ENCODE measurements around the gene GPR162.

- TF ChIP-seq CTCF (optimal IDR thresholded peaks at IDR 0.05 in 1 of 3, IDR thresholded peaks at IDR 0.05 in 1 of 3, conservative IDR thresholded peaks at IDR 0.05 in 1 of 3; ENCODE audit: extremely low read depth in 1 of 3, insufficient read depth in 2 of 3, low read length in 3 of 3) (no peak), EZH2 (IDR thresholded peaks at IDR 0.05; ENCODE audit: low read length) (peak; percentile 40)
Measured at GRCh38 chr12:6823182-6824084, 1.8 kb downstream of the GPR162 start.
